ENCODE measurements around the gene TTC7B. TPM values are rescaled to one million over a fixed set of nuclear protein-coding genes. Genes with fewer than 3 reads are reported as not detected.

The TTC7B gene
- total and polyA plus RNA-seq, 9 of the 15 experiments (the other 6 are each of a cell fraction or from before 2014, with no cell fraction given) = 2.2 to 77.2 (median 36.7) TPM

- Histone ChIP-seq H3K4me1 (replicated peaks in 1 of 2; ENCODE audit: control insufficient read depth in 2 of 2, insufficient read depth in 2 of 2, low read length in 2 of 2) (peaks cover 12 to 30% of the 10 kb centered on the region in 2 experiments; a peak in 4 of 5 replicates), H3K4me2 (ENCODE audit: insufficient read depth, low read length) (no peak overlapping the region), H2AFZ (ENCODE audit: low read depth, low read length) (no peak overlapping the region), H3K9me1 (ENCODE audit: control insufficient read depth, insufficient read depth, low read length) (no peaks in the 10 kb centered on the region), H3K9ac (ENCODE audit: insufficient read depth in 1 of 2, low read depth in 2 of 2, low read length in 2 of 2) (no peak overlapping the region), H3K4me3 (no peak overlapping the region), H4K20me1 (replicated peaks; ENCODE audit: control insufficient read depth, insufficient read depth, low read length) (no peaks in the 10 kb centered on the region), H3K9me3 (replicated peaks; ENCODE audit: control insufficient read depth, insufficient read depth, low read depth, low read length) (no peaks in the 10 kb centered on the region), H3K27me3 (ENCODE audit: control insufficient read depth in 2 of 2, insufficient read depth in 2 of 2, low read length in 2 of 2) (no peaks in the 10 kb centered on the region), H3K79me2 (ENCODE audit: control insufficient read depth, insufficient read depth, low read length) (no peaks in the 10 kb centered on the region), H3K36me3 (ENCODE audit: control insufficient read depth, insufficient read depth, low read length) (no peaks in the 10 kb centered on the region), H3K27ac (ENCODE audit: extremely low read depth, low read depth, low read length) (no peak overlapping the region)
- ChIA-PET POLR2A (no interaction called here), CTCF (ENCODE audit: low intra/inter-chr PET ratio) (no interaction called here)
- FAIRE-seq (no peak), DNase-seq (ENCODE audit: extremely low read depth in 1 of 4, low spot score in 3 of 4) (no peak), ATAC-seq (no peak)
- in situ Hi-C loops (cut with MboI) = no loop called here
- intact Hi-C loops (cut with micrococcal nuclease) = no loop called here
- 91% methylated on average over 9 of the region's 11 CpGs for WGBS (ENCODE audit: insufficient coverage, low coverage, missing lambda C conversion rate)
- no TSS peak for BruUV-seq (replicated peaks)
- TF ChIP-seq POLR2A (conservative IDR thresholded peaks at IDR 0.05) (no peak), NR1H2 (CRISPR knock-in tag; IDR thresholded peaks at IDR 0.05) (no peak), YBX1 (IDR thresholded peaks at IDR 0.05) (no peak), LCOR (CRISPR knock-in tag; IDR thresholded peaks at IDR 0.05) (no peak), RUNX1 (IDR thresholded peaks at IDR 0.05; ENCODE audit: low read depth) (no peak), TCF7 (IDR thresholded peaks at IDR 0.05; ENCODE audit: borderline replicate concordance) (no peak), ZNF217 (CRISPR knock-in tag; IDR thresholded peaks at IDR 0.05) (no peak), THRA (IDR thresholded peaks at IDR 0.05) (no peak), SMAD4 (CRISPR knock-in tag; conservative IDR thresholded peaks at IDR 0.05) (no peak), DMBX1 (CRISPR knock-in tag; IDR thresholded peaks at IDR 0.05; ENCODE audit: borderline replicate concordance) (no peak), SNAPC5 (CRISPR knock-in tag; IDR thresholded peaks at IDR 0.05) (no peak), ZNF395 (CRISPR knock-in tag; IDR thresholded peaks at IDR 0.05) (no peak), ZNF696 (CRISPR knock-in tag; conservative IDR thresholded peaks at IDR 0.05) (no peak), ERF (CRISPR knock-in tag; IDR thresholded peaks at IDR 0.05) (no peak), JUNB (CRISPR knock-in tag; conservative IDR thresholded peaks at IDR 0.05) (no peak), TAF1 (IDR thresholded peaks at IDR 0.05; ENCODE audit: control insufficient read depth, extremely low read depth, insufficient read depth, low read length, severe bottlenecking) (no peak), E4F1 (CRISPR knock-in tag; IDR thresholded peaks at IDR 0.05; ENCODE audit: borderline replicate concordance) (no peak), SP2 (IDR thresholded peaks at IDR 0.05; ENCODE audit: extremely low read depth, low read depth, low read length, poor library complexity, severe bottlenecking) (no peak), ZNF239 (CRISPR knock-in tag; IDR thresholded peaks at IDR 0.05) (no peak)
These were observed 264.3 kb downstream of the TTC7B start for GRCh38 chr14:90551733-90552464.

Measured in K562 (cell line).